Neuronal stem cell (in vitro differentiated cells): ENCODE data around the gene PCLO.
A peak's percentile ranks its signal among the peaks of the same experiment; 100 is the strongest.

Source experiments
- DNase-seq: peaks from one replicate; pipeline ENCODE4 v3.0.0-alpha.2; 2013; ENCODE audit warnings: low spot score
- H2AFZ ChIP-seq: one replicate; pipeline ENCODE4 v1.6.1; 2013; ENCODE audit warnings: mild to moderate bottlenecking, low read length, inconsistent platforms
- H2AK5ac ChIP-seq: 2 replicates; pipeline ENCODE4 v1.6.1; 2013; ENCODE audit warnings: low read depth, mild to moderate bottlenecking, inconsistent platforms, low read length, moderate library complexity, mixed read lengths
- H2BK120ac ChIP-seq: 2 replicates; pipeline ENCODE4 v1.6.1; 2013; ENCODE audit warnings: low read depth, mild to moderate bottlenecking, inconsistent platforms, low read length, moderate library complexity, mixed read lengths
- H2BK12ac ChIP-seq: one replicate; pipeline ENCODE4 v1.6.1; 2013; ENCODE audit warnings: low read length, inconsistent platforms
- H2BK15ac ChIP-seq: 2 replicates; pipeline ENCODE4 v1.6.1; 2013; ENCODE audit warnings: mild to moderate bottlenecking, low read length, inconsistent platforms, mixed read lengths
- H2BK5ac ChIP-seq: one replicate; pipeline ENCODE4 v1.6.1; 2013; ENCODE audit warnings: inconsistent platforms, mild to moderate bottlenecking, low read length, moderate library complexity
- H3K14ac ChIP-seq: one replicate; pipeline ENCODE4 v1.6.1; 2013; ENCODE audit warnings: low read length, inconsistent platforms
- H3K18ac ChIP-seq: 2 replicates; pipeline ENCODE4 v1.6.1; 2013; ENCODE audit warnings: low read length, inconsistent platforms
- H3K23ac ChIP-seq: 2 replicates; pipeline ENCODE4 v1.6.1; 2013; ENCODE audit warnings: low read depth, mild to moderate bottlenecking, mixed read lengths, low read length, inconsistent platforms; ENCODE audit not compliant: poor library complexity
- H3K27ac ChIP-seq: replicated peaks from 3 replicates; pipeline ENCODE4 v1.5.1; 2013; ENCODE audit warnings: low read length, inconsistent platforms
- H3K27me3 ChIP-seq, 3 experiments: 2 replicates each; pipeline ENCODE4 v1.6.1; 2013; ENCODE audit warnings: low read length in 3 of 3, mild to moderate bottlenecking in 2 of 3, inconsistent platforms in 1 of 3, low read depth in 1 of 3, mixed read lengths in 1 of 3, moderate library complexity in 1 of 3; ENCODE audit not compliant: control insufficient read depth in 3 of 3, insufficient read depth in 3 of 3
- H3K36me3 ChIP-seq, 2 donors: replicated peaks in 1 of 2; 2 replicates each; pipeline ENCODE4 v1.6.1; 2013; ENCODE audit warnings: low read length in 2 of 2; ENCODE audit not compliant: control insufficient read depth in 2 of 2, insufficient read depth in 2 of 2
- H3K4ac ChIP-seq: 2 replicates; pipeline ENCODE4 v1.6.1; 2013; ENCODE audit warnings: inconsistent platforms, mild to moderate bottlenecking, low read length, moderate library complexity
- H3K4me1 ChIP-seq, 2 donors: 1 replicate in 1 of 2; 2 replicates in 1 of 2; pipeline ENCODE4 v1.6.1; 2013; ENCODE audit warnings: low read length in 2 of 2, low read depth in 1 of 2; ENCODE audit not compliant: control insufficient read depth in 2 of 2, insufficient read depth in 1 of 2
- H3K4me2 ChIP-seq: one replicate; pipeline ENCODE4 v1.6.1; 2013; ENCODE audit warnings: mild to moderate bottlenecking, low read length, inconsistent platforms; ENCODE audit not compliant: insufficient read depth, poor library complexity, severe bottlenecking
- H3K4me3 ChIP-seq, 2 donors: 2 replicates each; pipeline ENCODE4 v1.5.1; 2013; ENCODE audit warnings: low read length in 2 of 2, mild to moderate bottlenecking in 2 of 2, inconsistent platforms in 1 of 2, moderate library complexity in 1 of 2
- H3K79me1 ChIP-seq: one replicate; pipeline ENCODE4 v1.6.1; 2013; ENCODE audit warnings: low read depth, mild to moderate bottlenecking, inconsistent platforms, low read length, moderate library complexity
- H3K9ac ChIP-seq: one replicate; pipeline ENCODE4 v1.6.1; 2013; ENCODE audit warnings: mild to moderate bottlenecking, low read depth, low read length, inconsistent platforms; ENCODE audit not compliant: poor library complexity
- H3K9me3 ChIP-seq, 2 donors: replicated peaks in 1 of 2; 2 replicates each; pipeline versions ENCODE3 to v1.6.1; 2013; ENCODE audit warnings: low read length in 2 of 2, mild to moderate bottlenecking in 2 of 2, inconsistent platforms in 1 of 2, low read depth in 1 of 2, mixed read lengths in 1 of 2, moderate library complexity in 1 of 2; ENCODE audit not compliant: control insufficient read depth in 2 of 2, insufficient read depth in 1 of 2
- H4K8ac ChIP-seq: one replicate; pipeline ENCODE4 v1.6.1; 2013; ENCODE audit warnings: low read depth, mild to moderate bottlenecking, inconsistent platforms, low read length, moderate library complexity
- H4K91ac ChIP-seq: one replicate; pipeline ENCODE4 v1.6.1; 2013; ENCODE audit warnings: low read length, low read depth, mild to moderate bottlenecking, inconsistent platforms; ENCODE audit not compliant: poor library complexity
- WGBS, 2 donors: extraction: QIAGEN DNeasy Blood & Tissue Kit; methylation state at CpG; one replicate each; pipeline ENCODE4 v1.1.7; 2013; ENCODE audit warnings: missing lambda C conversion rate in 2 of 2, mixed read lengths in 1 of 2; ENCODE audit not compliant: insufficient read length in 2 of 2, insufficient replicate concordance in 1 of 2; ENCODE audit errors: extremely low coverage in 2 of 2; 5-methylcytosine and 5-hydroxymethylcytosine counted together

Gene PCLO

DNA sequence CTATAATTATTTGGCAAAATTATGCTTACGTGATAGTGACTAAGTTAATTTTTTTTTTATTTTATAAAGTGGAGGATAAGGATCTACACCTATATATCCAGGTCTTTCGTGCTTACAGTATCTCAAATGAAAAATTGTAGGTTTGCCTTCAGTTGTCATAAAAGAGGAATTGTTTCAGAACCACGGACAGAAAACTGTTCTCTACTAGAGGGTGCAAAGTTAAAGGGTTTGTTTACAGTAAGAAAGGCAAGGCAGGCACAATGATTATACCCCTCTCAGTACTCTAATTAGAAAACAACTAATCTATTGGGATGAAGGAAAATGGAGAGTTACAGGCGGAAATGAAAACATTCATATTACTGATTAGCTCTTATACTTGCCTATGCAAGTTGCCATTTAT, 1.5 kb downstream of the PCLO start:
- WGBS, 2 donors, result no CpG with 5 or more reads among the region's 4 CpGs
- no peak overlapping the region for H2AFZ ChIP-seq
- H2BK120ac ChIP-seq, result no peak overlapping the region
- DNase-seq, result no peak
- peaks cover 0 to 5% of the 10 kb centered on the region in 2 donors for H3K36me3 ChIP-seq
- H3K14ac ChIP-seq, result no peak overlapping the region
- no peak overlapping the region for H2BK5ac ChIP-seq
- no peak overlapping the region for H3K18ac ChIP-seq
- H3K4me2 ChIP-seq, result no peak overlapping the region
- no peak overlapping the region for H4K8ac ChIP-seq
- H3K9me3 ChIP-seq, result no peaks in the 10 kb centered on the region
- H2BK15ac ChIP-seq, result no peak overlapping the region
- peaks cover 0 to 7% of the 10 kb centered on the region in 2 donors for H3K4me1 ChIP-seq
- H3K9ac ChIP-seq, result no peak overlapping the region
- H3K4ac ChIP-seq, result no peak overlapping the region
- no peak overlapping the region for H3K23ac ChIP-seq
- no peaks in the 10 kb centered on the region for H3K79me1 ChIP-seq
- no peak overlapping the region for H3K27ac ChIP-seq
- H4K91ac ChIP-seq, result no peak overlapping the region
- no peak overlapping the region for H2AK5ac ChIP-seq
- peak overlapping the region in 1 of 2 donors; percentile 65 for H3K4me3 ChIP-seq
- H3K27me3 ChIP-seq, result no peaks in the 10 kb centered on the region
- H2BK12ac ChIP-seq, result no peak overlapping the region

DNA sequence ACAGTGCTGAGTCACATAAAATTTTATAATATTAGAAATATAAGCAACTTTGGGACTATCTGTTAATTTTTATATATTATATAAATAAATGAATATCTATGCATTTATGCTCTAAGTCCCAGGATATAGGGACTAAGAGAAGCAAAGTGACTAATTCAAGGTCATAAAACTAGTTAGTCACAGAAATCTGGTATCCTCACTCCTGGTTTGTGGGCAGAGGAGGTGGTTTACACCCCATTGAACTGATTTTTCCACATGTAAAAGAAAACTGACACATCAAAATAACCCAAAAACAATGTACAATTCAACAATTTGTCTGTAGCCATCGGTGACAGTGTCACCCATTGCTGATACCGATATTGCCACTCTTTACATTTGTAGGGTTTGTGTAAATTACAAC, 3.0 kb downstream of the PCLO start:
- H3K18ac ChIP-seq, result no peak overlapping the region

GRCh38 chr7:83156006-83156405, 6.7 kb downstream of the PCLO start:
- Histone ChIP-seq H3K23ac (no peak overlapping the region), H3K4me2 (no peak overlapping the region), H3K36me3 (peaks cover 1 to 55% of the 10 kb centered on the region in 2 donors), H3K14ac (no peak overlapping the region), H2BK15ac (no peak overlapping the region), H2AK5ac (no peak overlapping the region), H2BK120ac (no peak overlapping the region), H3K18ac (no peak overlapping the region), H3K27ac (no peak overlapping the region), H4K8ac (no peak overlapping the region), H3K27me3 (no peaks in the 10 kb centered on the region), H2BK12ac (no peak overlapping the region), H2AFZ (no peak overlapping the region), H3K79me1 (no peaks in the 10 kb centered on the region), H3K9me3 (peaks cover 0 to 4% of the 10 kb centered on the region in 2 donors), H3K9ac (no peak overlapping the region), H4K91ac (no peak overlapping the region), H3K4me3 (no peak overlapping the region), H3K4me1 (no peaks in the 10 kb centered on the region), H3K4ac (no peak overlapping the region), H2BK5ac (no peak overlapping the region)
- WGBS, 2 donors, result no CpG with 5 or more reads among the region's 3 CpGs
- no peak for DNase-seq

More for the DNA sequence above, 3.0 kb downstream of the PCLO start:
- no peak overlapping the region for H3K9ac ChIP-seq
- H4K91ac ChIP-seq, result no peak overlapping the region
- no peaks in the 10 kb centered on the region for H3K79me1 ChIP-seq
- WGBS, 2 donors, result no CpG with 5 or more reads among the region's 2 CpGs
- peaks cover 0 to 7% of the 10 kb centered on the region in 2 donors for H3K4me1 ChIP-seq
- peaks cover 1 to 20% of the 10 kb centered on the region in 2 donors for H3K36me3 ChIP-seq
- no peak overlapping the region for H3K23ac ChIP-seq
- H3K27ac ChIP-seq, result no peak overlapping the region
- H3K4me2 ChIP-seq, result no peak overlapping the region
- H2BK12ac ChIP-seq, result no peak overlapping the region
- H2BK5ac ChIP-seq, result no peak overlapping the region
- H3K14ac ChIP-seq, result no peak overlapping the region
- no peak overlapping the region for H2BK15ac ChIP-seq
- no peak overlapping the region for H3K4me3 ChIP-seq
- H4K8ac ChIP-seq, result no peak overlapping the region
- no peaks in the 10 kb centered on the region for H3K9me3 ChIP-seq
- H3K4ac ChIP-seq, result no peak overlapping the region
- DNase-seq, result no peak
- H2AFZ ChIP-seq, result no peak overlapping the region
- no peak overlapping the region for H2AK5ac ChIP-seq
- H2BK120ac ChIP-seq, result no peak overlapping the region
- H3K27me3 ChIP-seq, result no peaks in the 10 kb centered on the region

DNA sequence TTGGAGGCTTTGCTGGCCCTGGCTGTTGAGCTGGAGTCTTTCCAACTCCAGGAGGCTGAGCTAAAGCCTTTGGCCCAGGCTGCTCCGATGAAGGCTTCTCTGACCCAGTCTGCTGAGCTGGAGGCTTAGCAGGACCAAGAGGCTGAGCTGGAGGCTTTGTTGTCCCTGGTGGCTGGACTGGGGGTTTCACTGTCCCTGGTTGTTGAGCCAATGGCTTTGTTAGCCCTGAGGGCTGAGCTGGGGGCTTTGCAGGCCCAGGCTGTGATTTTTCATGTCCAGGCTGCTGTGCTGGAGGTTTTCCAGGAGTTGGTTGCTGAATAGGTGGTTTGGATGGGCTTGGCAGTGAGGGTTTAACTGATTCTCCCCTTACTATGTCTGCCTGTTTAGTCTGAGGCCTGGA, 7.3 kb downstream of the PCLO start:
- Histone ChIP-seq H2BK12ac (no peak overlapping the region), H3K27ac (no peak overlapping the region), H3K14ac (no peak overlapping the region), H4K8ac (no peak overlapping the region), H3K4me1 (no peaks in the 10 kb centered on the region), H3K9ac (no peak overlapping the region), H4K91ac (no peak overlapping the region), H2BK120ac (no peak overlapping the region), H3K79me1 (no peaks in the 10 kb centered on the region), H3K36me3 (peaks cover 1 to 61% of the 10 kb centered on the region in 2 donors), H3K9me3 (peaks cover 0 to 4% of the 10 kb centered on the region in 2 donors), H3K18ac (no peak overlapping the region), H3K4me3 (no peak overlapping the region), H3K4me2 (no peak overlapping the region), H3K4ac (no peak overlapping the region), H3K23ac (no peak overlapping the region), H2AK5ac (no peak overlapping the region), H2AFZ (no peak overlapping the region), H2BK5ac (no peak overlapping the region), H2BK15ac (peak overlapping the region; percentile 37), H3K27me3 (no peaks in the 10 kb centered on the region)
- no peak for DNase-seq
- WGBS, 2 donors, result no CpG with 5 or more reads among the region's 1 CpG
